SU-DHL-6 (cell line): ENCODE measurements around the gene STK32B.

Experiments
- CTCF ChIP-seq: fragments of 200-600 bp; sonication (generic); IDR thresholded peaks from one replicate; pipeline ENCODE4 v1.5.1; 2017; ENCODE audit warnings: antibody characterized with exemption, mild to moderate bottlenecking, low read length, moderate library complexity; ENCODE audit not compliant: insufficient read depth, poor library complexity, severe bottlenecking
- EZH2phosphoT487 ChIP-seq: fragments of 200-600 bp; sonication (generic), shearing (Covaris generic); conservative IDR thresholded peaks from 2 replicates; pipeline ENCODE4 v1.6.1; 2018; ENCODE audit warnings: mild to moderate bottlenecking, antibody characterized with exemption, low read length, moderate library complexity, mixed read lengths

GRCh38 chr4:5462896-5463295 is 411.6 kb downstream of the STK32B start:
- TF ChIP-seq CTCF (no peak), EZH2phosphoT487 (no peak)
